ENCODE measurements around the gene CCNJ.
"Not testable (repeated sequence)": the region's sequence is repeated elsewhere in the genome, so short reads cannot be mapped to it uniquely, and the experiment has no call there.

The CCNJ gene

GRCh38 chr10:96043033-96043892, at the start of gene CCNJ:
TSS of gene CCNJ (plus strand) at chr10:96043583. CDS start at chr10:96044394, 811 bp downstream.
- CTCF ChIA-PET = interaction anchor here (0.6 kb wide), 1 partner anchor 720 kb away, joined by 4 read pairs; no protein-coding TSS in a partner anchor
- TF ChIP-seq CTCF (IDR thresholded peaks at IDR 0.05; ENCODE audit: insufficient read depth, low read length, missing control alignments) = no peak
- peak; percentile 31 for DNase-seq (ENCODE audit: low read depth, low spot score)
- POLR2A ChIA-PET = interaction anchor here (0.8 to 1.4 kb wide), 2 partner anchors 87 to 313 kb away, joined by 4 to 7 read pairs; partner anchors contain the start of gene ZNF518A
- H3K4me3 ChIP-seq (ENCODE audit: low read depth, low read length) = peak within 1 kb of the TSS; percentile 80

- POLR2A ChIA-PET; DNase-seq (ENCODE audit: low read depth, low spot score); CTCF ChIA-PET: not testable (repeated sequence)
Measured at GRCh38 chr10:95994376-95994775, 49.0 kb upstream of the CCNJ start.

GRCh38 chr10:95998255-95998784, 45.1 kb upstream of the CCNJ start:
- no peak overlapping the region for H3K4me3 ChIP-seq (ENCODE audit: low read depth, low read length)
- no peak for TF ChIP-seq CTCF (IDR thresholded peaks at IDR 0.05; ENCODE audit: insufficient read depth, low read length, missing control alignments)
- POLR2A ChIA-PET = no interaction called here
- no peak for DNase-seq (ENCODE audit: low read depth, low spot score)
- CTCF ChIA-PET = no interaction called here

More at GRCh38 chr10:95994376-95994775, 49.0 kb upstream of the CCNJ start:
- not testable (repeated sequence) for H3K4me3 ChIP-seq (ENCODE audit: low read depth, low read length)

DNA sequence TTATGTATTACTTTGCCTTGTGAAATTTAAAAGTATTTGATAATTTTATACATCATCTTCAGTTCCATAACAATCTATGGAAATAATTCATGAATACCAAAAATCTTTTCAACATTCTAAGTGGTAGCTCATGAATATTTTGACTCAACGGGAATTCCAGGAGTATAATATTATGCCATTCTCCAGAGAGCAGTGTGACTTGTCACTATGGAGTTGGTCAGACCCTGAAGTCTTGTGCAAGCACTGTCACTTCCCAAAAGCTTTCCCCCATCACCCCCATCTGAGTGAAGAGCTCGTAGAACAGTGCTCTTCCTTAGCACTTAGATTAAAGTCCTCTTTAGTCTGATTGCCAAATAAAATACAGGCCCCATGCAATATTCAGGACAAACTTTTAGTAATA, 29.4 kb upstream of the CCNJ start:
- no peak for TF ChIP-seq CTCF (IDR thresholded peaks at IDR 0.05; ENCODE audit: insufficient read depth, low read length, missing control alignments)
- DNase-seq (ENCODE audit: low read depth, low spot score) = no peak
- CTCF ChIA-PET = interaction anchor here (0.9 to 11.0 kb wide), 7 partner anchors 9 to 327 kb away, joined by 3 to 204 read pairs (median 4); no protein-coding TSS in a partner anchor
- no peak overlapping the region for H3K4me3 ChIP-seq (ENCODE audit: low read depth, low read length)
- POLR2A ChIA-PET = no interaction called here

DNA sequence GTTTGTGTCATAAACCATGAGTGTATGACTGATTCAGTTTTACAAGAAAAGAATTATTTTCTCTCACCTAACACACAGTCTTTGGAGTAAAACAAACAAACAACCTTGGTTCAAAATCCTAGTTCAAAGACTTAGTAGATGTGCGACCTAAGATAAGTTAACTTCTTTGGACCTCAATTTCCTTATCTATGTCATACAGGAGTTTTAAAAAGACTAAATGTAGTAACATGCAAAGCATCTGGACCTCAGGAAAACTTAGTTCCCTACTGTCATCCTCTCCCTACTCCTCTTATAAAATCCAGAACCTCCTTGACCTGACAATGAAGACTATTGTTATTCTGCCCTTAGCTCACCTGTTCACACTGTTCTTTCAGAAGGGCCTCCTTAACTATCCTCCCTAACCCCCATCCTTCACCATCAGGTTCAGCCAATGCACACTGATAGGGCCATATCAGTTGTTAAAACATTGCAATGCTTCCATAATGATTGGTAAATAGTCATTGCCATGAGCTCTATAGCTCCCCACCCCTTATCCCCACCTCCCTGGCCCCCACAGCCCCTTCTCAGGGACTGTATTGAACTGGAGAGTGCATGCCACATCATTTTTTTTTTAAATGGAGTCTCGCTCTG, 28.8 kb upstream of the CCNJ start:
- POLR2A ChIA-PET = no interaction called here
- TF ChIP-seq CTCF (IDR thresholded peaks at IDR 0.05; ENCODE audit: insufficient read depth, low read length, missing control alignments) = no peak
- no peak overlapping the region for H3K4me3 ChIP-seq (ENCODE audit: low read depth, low read length)
- DNase-seq (ENCODE audit: low read depth, low spot score) = no peak
- CTCF ChIA-PET = interaction anchor here (0.9 to 11.0 kb wide), 5 partner anchors 8 to 326 kb away, joined by 3 to 204 read pairs (median 4); no protein-coding TSS in a partner anchor

DNA sequence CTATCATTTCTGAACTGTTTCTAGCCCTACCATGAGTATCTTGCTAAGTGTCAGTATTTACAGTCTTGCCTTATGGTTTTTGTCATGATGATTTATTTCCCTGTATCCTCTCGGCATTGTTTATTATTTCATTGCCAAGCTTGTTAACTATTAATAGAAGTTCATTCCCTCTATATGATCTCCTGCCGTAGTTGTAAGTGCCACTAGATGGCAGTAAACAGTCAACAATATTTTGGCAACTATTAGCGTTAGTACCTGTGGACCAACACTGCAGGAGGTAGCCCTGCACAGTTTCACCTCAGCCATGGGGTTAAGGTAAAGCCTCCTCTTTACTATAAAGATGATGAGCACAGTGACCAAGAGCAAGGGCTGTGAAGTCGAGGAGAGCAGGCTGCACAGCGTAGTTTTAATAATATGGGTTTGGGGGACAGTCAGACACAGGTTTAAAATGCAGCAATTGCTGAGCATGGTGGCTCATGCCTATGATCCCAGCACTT, 26.1 kb upstream of the CCNJ start:
- peak; percentile 65 for TF ChIP-seq CTCF (IDR thresholded peaks at IDR 0.05; ENCODE audit: insufficient read depth, low read length, missing control alignments)
- ChIA-PET POLR2A (no interaction called here), CTCF (interaction anchor here (0.6 to 11.0 kb wide), 32 partner anchors 9 to 357 kb away, joined by 3 to 204 read pairs (median 4); no protein-coding TSS in a partner anchor)
- H3K4me3 ChIP-seq (ENCODE audit: low read depth, low read length) = no peak overlapping the region
- DNase-seq (ENCODE audit: low read depth, low spot score) = no peak

All from AG04449 (cell line).